Stomach smooth muscle (tissue), 2 donors: ENCODE results near the gene MED14.
A peak's percentile ranks its signal among the peaks of the same experiment; 100 is the strongest.

ENCODE experiments used
- H3K27ac ChIP-seq: one replicate; pipeline ENCODE4 v1.7.0; 2013; ENCODE audit warnings: mild to moderate bottlenecking, low read length, inconsistent platforms
- H3K27me3 ChIP-seq, 2 donors: one replicate each; pipeline ENCODE4 v1.7.0; 2013; ENCODE audit warnings: low read length in 2 of 2; ENCODE audit not compliant: insufficient read depth in 2 of 2, control insufficient read depth in 1 of 2
- H3K36me3 ChIP-seq, 2 donors: one replicate each; pipeline ENCODE4 v1.7.0; 2013; ENCODE audit warnings: low read length in 2 of 2; ENCODE audit not compliant: control insufficient read depth in 2 of 2, insufficient read depth in 2 of 2
- H3K4me1 ChIP-seq: one replicate; pipeline ENCODE4 v1.7.0; 2013; ENCODE audit warnings: low read length; ENCODE audit not compliant: control insufficient read depth, insufficient read depth
- H3K4me3 ChIP-seq, 2 donors: one replicate each; pipeline ENCODE4 v1.7.0; 2013; ENCODE audit warnings: low read length in 2 of 2
- H3K9ac ChIP-seq, 2 donors: one replicate each; pipeline ENCODE4 v1.7.0; 2013; ENCODE audit warnings: low read length in 2 of 2, mild to moderate bottlenecking in 1 of 2
- H3K9me3 ChIP-seq, 2 donors: one replicate each; pipeline ENCODE4 v1.7.0; 2013; ENCODE audit warnings: low read length in 2 of 2; ENCODE audit not compliant: control insufficient read depth in 2 of 2
- donor health status: healthy.
- donor health status: Pancreatic carcinoma.

The MED14 gene

DNA sequence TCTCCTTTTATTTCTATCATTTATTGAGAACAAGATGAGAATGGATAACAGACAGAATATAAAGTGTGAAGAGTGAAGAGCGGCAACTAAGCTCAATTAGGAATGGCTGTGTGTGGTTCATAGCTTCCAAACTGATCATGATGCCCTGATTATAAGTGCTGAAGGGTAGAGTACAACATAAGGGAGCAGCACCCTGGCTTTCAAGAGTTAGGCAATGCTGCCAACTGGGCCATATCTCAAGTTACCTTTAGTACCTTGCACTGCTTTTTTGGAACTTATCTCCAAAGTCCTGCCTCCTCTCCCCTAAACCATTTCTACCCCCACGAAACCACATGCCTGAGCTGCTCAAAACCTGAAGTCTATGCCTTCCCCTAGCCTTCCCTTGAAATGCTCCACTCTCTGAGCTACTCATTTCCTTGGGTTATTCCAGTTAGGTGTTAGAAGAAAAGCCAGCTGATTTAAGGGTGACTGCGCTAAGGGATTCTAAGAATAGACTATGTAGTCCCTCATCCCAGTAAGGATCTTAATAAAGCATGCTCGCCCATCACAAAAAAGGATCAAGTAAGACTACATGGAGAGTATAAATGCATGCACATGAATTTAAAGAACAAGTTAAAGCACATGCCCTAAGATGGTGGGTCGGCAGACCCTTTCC lies 29.6 kb downstream of the MED14 start:
- H3K27ac ChIP-seq: no peak overlapping the region
- H3K36me3 ChIP-seq: peaks cover 2 to 12% of the 10 kb centered on the region in 2 donors
- no peaks in the 10 kb centered on the region for H3K9me3 ChIP-seq
- H3K4me1 ChIP-seq: no peaks in the 10 kb centered on the region
- H3K4me3 ChIP-seq: no peak overlapping the region
- no peaks in the 10 kb centered on the region for H3K27me3 ChIP-seq
- no peak overlapping the region for H3K9ac ChIP-seq

DNA sequence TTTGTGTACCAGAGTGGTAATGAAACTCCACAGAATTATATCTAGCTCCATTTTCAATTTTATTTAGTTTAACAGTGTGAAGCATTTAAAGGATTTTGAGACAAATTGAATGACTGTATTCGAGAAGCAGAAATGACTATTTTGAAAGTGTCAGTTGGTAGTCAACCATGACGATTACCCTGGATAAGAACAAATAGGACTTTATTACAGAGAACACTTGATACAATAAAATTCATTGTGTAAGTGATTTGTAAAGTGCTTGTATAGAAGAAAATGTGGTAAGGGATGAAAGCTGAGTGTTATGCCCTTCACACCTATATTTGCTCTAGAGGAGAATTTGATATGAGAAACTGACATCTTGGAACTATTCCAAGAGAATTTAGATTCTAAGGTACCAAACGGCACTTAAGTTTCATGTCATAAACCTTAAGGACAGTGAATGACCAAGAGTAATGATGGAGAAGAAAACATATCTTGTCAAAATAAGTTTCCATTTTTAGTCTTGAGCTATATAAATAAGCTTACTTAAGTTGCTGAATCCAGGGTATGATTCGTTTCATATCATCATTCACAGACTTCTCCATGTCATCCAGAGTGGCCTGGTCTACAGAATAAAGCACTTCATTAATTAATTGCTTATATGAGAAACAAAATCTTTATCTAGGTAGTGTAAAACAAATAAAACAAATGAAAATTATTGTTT lies 34.6 kb downstream of the MED14 start:
- no peaks in the 10 kb centered on the region for H3K9me3 ChIP-seq
- no peak overlapping the region for H3K4me3 ChIP-seq
- H3K27ac ChIP-seq: no peak overlapping the region
- peaks cover 0 to 8% of the 10 kb centered on the region in 2 donors for H3K36me3 ChIP-seq
- H3K9ac ChIP-seq: no peak overlapping the region
- no peaks in the 10 kb centered on the region for H3K27me3 ChIP-seq
- H3K4me1 ChIP-seq: no peaks in the 10 kb centered on the region

DNA sequence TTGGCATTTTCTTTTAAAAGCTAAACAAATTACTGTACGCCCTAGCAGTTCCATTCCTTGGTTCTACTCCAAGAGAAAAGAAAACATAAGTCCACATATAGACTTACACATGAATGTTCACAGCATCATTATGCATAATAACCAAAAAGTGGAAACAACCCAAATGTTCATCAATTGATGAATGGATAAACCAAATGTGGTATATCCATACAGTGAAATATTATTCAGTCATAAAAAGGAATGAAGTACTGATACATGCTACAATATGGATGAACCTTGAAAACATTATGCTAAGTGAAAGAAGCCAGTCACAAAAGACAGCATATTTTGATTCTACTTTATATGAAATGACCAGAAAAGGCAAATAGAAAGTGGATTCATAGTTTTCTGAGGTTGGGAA lies 36.5 kb downstream of the MED14 start:
- H3K27me3 ChIP-seq: no peaks in the 10 kb centered on the region
- no peak overlapping the region for H3K27ac ChIP-seq
- H3K9ac ChIP-seq: no peak overlapping the region
- no peaks in the 10 kb centered on the region for H3K9me3 ChIP-seq
- peaks cover 0 to 5% of the 10 kb centered on the region in 2 donors for H3K36me3 ChIP-seq
- no peak overlapping the region for H3K4me3 ChIP-seq
- no peaks in the 10 kb centered on the region for H3K4me1 ChIP-seq

DNA sequence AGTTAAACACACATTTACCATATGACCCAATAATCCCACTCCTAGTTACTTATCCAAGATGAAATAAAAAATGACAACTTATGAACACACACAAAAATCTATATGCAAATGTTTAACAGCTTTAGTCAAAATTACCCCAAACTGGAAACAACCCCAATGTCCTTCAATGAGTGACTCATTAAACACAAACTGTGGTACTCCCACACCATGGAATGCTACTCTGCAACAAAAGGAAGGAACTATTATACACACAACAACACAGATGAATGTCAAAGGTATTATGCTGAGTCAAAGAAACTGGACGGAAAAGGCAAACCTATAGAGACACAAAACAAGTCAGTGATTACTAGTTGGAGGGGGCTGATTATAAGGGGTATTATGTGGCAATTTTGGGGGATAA lies 40.5 kb downstream of the MED14 start:
- Histone ChIP-seq H3K27me3 (peaks cover 0 to 2% of the 10 kb centered on the region in 2 donors), H3K9me3 (no peaks in the 10 kb centered on the region), H3K4me1 (no peaks in the 10 kb centered on the region), H3K4me3 (no peak overlapping the region), H3K9ac (no peak overlapping the region), H3K36me3 (peaks cover 1 to 5% of the 10 kb centered on the region in 2 donors), H3K27ac (no peak overlapping the region)

DNA sequence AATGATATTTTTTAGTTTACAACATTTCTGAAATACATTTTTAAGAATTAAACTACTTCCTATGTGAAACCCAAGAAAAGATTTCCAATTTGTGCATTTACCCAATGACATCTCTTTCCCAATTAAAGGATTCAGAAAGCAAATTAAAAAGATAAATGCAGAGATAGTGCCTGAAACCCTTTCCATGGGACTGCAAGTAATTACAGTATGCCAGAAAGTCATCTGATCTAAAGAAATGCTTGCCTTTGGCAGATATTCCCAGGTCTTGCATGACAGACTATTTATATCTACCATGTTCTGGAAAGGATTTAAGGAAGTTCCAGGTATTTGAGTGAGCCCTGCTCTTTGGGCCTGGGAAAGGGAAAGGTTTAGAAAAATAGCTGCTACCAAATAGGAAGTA lies 46.4 kb downstream of the MED14 start:
- Histone ChIP-seq H3K27me3 (peaks cover 0 to 2% of the 10 kb centered on the region in 2 donors), H3K9ac (no peak overlapping the region), H3K27ac (no peak overlapping the region), H3K4me3 (no peak overlapping the region), H3K4me1 (no peaks in the 10 kb centered on the region), H3K9me3 (no peaks in the 10 kb centered on the region), H3K36me3 (peaks cover 0 to 3% of the 10 kb centered on the region in 2 donors)

DNA sequence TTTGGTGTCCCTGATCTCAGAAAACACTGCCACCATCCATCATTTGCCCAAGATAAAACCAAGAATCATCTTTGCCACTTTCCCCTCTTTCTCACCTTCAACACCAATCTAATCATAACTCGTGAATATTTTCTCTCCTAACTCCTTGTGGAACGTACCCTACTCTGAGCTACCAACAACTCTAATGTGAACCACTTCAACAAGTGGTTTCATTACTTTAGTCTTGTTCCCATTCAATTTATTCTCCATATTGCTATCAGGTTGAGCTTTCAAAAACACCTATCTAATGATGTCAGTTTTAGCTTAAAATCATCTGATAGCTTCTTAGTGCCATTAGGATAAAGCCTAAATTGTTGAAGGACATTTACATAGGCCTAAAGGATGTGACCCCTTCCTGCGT lies 48.2 kb downstream of the MED14 start:
- Histone ChIP-seq H3K27me3 (peaks cover 0 to 2% of the 10 kb centered on the region in 2 donors), H3K9ac (no peak overlapping the region), H3K36me3 (peaks cover 0 to 3% of the 10 kb centered on the region in 2 donors), H3K4me1 (no peaks in the 10 kb centered on the region), H3K27ac (no peak overlapping the region), H3K9me3 (no peaks in the 10 kb centered on the region), H3K4me3 (no peak overlapping the region)

DNA sequence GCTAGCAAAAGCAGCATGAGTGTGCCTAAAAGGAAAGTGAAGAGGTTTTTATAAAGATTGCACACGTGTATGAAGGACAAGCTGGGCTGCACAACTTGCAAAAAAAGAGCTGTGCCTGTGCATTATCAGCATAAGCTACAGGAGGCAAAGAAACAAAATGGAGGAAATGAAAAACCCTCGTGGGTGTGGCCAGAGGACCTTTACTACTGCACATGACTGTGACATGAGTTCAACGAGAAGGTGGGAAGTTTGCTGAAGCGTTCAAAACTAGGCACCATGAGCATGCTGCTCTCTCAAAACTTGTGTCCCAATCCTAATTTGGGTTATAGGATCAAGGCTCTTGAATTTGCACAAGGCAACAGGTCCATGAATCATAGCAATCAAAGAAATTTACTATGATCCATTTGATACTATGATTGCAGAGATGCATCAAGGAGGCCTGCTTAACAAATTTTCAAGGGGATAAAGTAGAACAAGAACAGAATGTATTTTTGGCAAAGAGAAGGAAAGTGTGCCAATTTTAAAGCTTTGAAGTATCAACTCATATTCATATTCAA lies 49.9 kb downstream of the MED14 start:
- Histone ChIP-seq H3K27me3 (peaks cover 0 to 2% of the 10 kb centered on the region in 2 donors), H3K9me3 (no peaks in the 10 kb centered on the region)

DNA sequence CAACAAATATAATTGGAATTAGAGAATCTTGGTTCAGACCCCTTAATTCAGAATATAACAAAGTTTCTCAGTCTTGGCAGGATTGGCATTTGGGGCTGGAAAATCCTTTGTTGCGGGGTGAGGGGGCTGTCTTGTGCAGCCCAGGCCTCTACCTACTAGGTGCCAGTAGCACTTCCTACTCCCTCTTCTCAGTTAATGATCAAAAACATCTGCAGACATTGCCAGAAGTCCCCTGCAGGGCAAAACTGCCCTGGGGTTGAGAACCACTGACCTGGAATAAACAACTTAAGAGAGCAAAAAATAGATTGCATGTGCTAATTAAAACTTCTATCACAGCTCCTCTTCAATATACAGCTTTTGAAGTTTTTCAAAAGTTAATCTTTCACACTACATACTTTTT lies 51.2 kb downstream of the MED14 start:
- Histone ChIP-seq H3K36me3 (peaks cover 0 to 4% of the 10 kb centered on the region in 2 donors), H3K9me3 (no peaks in the 10 kb centered on the region), H3K4me1 (no peaks in the 10 kb centered on the region), H3K27me3 (no peaks in the 10 kb centered on the region), H3K9ac (no peak overlapping the region), H3K4me3 (no peak overlapping the region), H3K27ac (no peak overlapping the region)

More for the DNA sequence above, 49.9 kb downstream of the MED14 start:
- H3K4me3 ChIP-seq: no peak overlapping the region
- H3K4me1 ChIP-seq: no peaks in the 10 kb centered on the region
- peaks cover 0 to 3% of the 10 kb centered on the region in 2 donors for H3K36me3 ChIP-seq
- H3K9ac ChIP-seq: no peak overlapping the region
- H3K27ac ChIP-seq: no peak overlapping the region

DNA sequence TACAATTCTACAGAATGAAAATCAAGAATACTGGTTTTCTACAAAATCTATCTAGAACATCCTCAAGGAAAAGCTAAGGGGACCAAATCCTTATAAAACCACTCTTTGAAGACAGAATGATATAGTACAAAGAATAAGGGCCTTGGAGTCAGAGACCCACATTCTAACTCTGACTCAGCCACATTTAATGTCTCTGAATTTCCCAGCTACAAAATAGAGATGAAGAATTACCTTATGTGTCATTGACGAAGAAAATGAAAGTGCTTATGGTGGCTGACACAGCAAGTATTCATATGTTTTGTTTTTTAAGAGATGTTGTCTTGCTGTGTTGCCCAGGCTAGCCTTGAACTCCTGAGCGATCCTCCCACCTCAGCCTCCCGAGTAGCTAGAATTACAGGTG lies 52.1 kb downstream of the MED14 start:
- no peaks in the 10 kb centered on the region for H3K4me1 ChIP-seq
- H3K9me3 ChIP-seq: no peaks in the 10 kb centered on the region
- H3K9ac ChIP-seq: no peak overlapping the region
- H3K36me3 ChIP-seq: peaks cover 0 to 4% of the 10 kb centered on the region in 2 donors
- no peak overlapping the region for H3K4me3 ChIP-seq
- no peak overlapping the region for H3K27ac ChIP-seq
- H3K27me3 ChIP-seq: no peaks in the 10 kb centered on the region

DNA sequence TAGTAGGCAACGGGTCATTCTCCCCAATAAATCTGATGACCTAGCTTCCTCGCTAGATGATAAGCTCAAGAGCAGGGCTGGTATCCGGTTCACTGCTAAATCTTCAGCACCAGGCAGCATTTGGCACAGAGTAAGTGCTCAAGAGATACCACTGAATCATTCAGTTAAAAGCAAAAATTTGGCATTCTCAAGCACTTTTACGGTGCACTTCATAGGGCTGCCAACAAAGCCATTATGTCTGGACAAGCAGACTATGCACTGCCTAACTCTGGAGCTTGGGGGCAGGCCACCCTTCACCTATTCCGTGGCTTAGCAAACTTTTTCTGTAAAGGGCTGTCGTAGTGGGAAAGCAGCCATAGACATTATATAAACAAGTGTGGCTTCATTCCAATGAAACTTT lies 64.2 kb downstream of the MED14 start:
- H3K9ac ChIP-seq: no peak overlapping the region
- peaks cover 0 to 8% of the 10 kb centered on the region in 2 donors for H3K27me3 ChIP-seq
- no peaks in the 10 kb centered on the region for H3K4me1 ChIP-seq
- H3K9me3 ChIP-seq: no peaks in the 10 kb centered on the region
- no peak overlapping the region for H3K4me3 ChIP-seq
- peaks cover 3 to 10% of the 10 kb centered on the region in 2 donors for H3K36me3 ChIP-seq
- peak overlapping the region; percentile 7 for H3K27ac ChIP-seq
